ENCODE measurements around the gene HSD17B8.
A peak's percentile ranks its signal among the peaks of the same experiment; 100 is the strongest.

HSD17B8 gene

GRCh38 chr6:33160096-33160495 lies 44.4 kb upstream of the HSD17B8 start:
- H3K4me2 ChIP-seq (ENCODE audit: low read length): no peak overlapping the region
- TF ChIP-seq CTCF (IDR thresholded peaks at IDR 0.05; ENCODE audit: low read depth, low read length, poor library complexity, severe bottlenecking): no peak
- no peak for TF ChIP-seq EZH2phosphoT487 (IDR thresholded peaks at IDR 0.05; ENCODE audit: borderline replicate concordance, low read length)
- no peak overlapping the region for H3K4me3 ChIP-seq (ENCODE audit: low read length)
- no peaks in the 10 kb centered on the region for H3F3A ChIP-seq (ENCODE audit: control insufficient read depth, insufficient read depth)
- H3K4me1 ChIP-seq (ENCODE audit: control insufficient read depth, low read length): peaks cover 23% of the 10 kb centered on the region
- H3K79me2 ChIP-seq (ENCODE audit: control insufficient read depth, low read length): no peaks in the 10 kb centered on the region
- no peaks in the 10 kb centered on the region for H3K36me3 ChIP-seq (ENCODE audit: control insufficient read depth, low read length)
- H3K27me3 ChIP-seq (ENCODE audit: control insufficient read depth, low read length): 0 out of 2 replicates have a peak, but pooled peaks cover 3% of the 10 kb centered on the region
- no peaks in the 10 kb centered on the region for H3K9me2 ChIP-seq (replicated peaks; ENCODE audit: control insufficient read depth, low read length)
- no peaks in the 10 kb centered on the region for H3K9me3 ChIP-seq (ENCODE audit: control insufficient read depth, insufficient read depth, low read length)
- no peak overlapping the region for H3K27ac ChIP-seq (ENCODE audit: low read depth, low read length)
- H4K20me1 ChIP-seq (ENCODE audit: control insufficient read depth, insufficient read depth, low read depth, low read length): no peaks in the 10 kb centered on the region

GRCh38 chr6:33160728-33161344 lies 43.6 kb upstream of the HSD17B8 start:
- Histone ChIP-seq H3K4me2 (ENCODE audit: low read length) (peak overlapping the region; percentile 71), H3K27ac (ENCODE audit: low read depth, low read length) (no peak overlapping the region), H3K4me1 (ENCODE audit: control insufficient read depth, low read length) (peaks cover 23% of the 10 kb centered on the region), H3K79me2 (ENCODE audit: control insufficient read depth, low read length) (no peaks in the 10 kb centered on the region), H3K4me3 (ENCODE audit: low read length) (peak overlapping the region; percentile 65; the same call in 1 of the 2 replicates), H3K36me3 (ENCODE audit: control insufficient read depth, low read length) (no peaks in the 10 kb centered on the region), H3F3A (ENCODE audit: control insufficient read depth, insufficient read depth) (no peaks in the 10 kb centered on the region), H4K20me1 (ENCODE audit: control insufficient read depth, insufficient read depth, low read depth, low read length) (no peaks in the 10 kb centered on the region), H3K9me3 (ENCODE audit: control insufficient read depth, insufficient read depth, low read length) (no peaks in the 10 kb centered on the region), H3K27me3 (ENCODE audit: control insufficient read depth, low read length) (0 out of 2 replicates have a peak, but pooled peaks cover 3% of the 10 kb centered on the region), H3K9me2 (replicated peaks; ENCODE audit: control insufficient read depth, low read length) (no peaks in the 10 kb centered on the region)
- TF ChIP-seq CTCF (IDR thresholded peaks at IDR 0.05; ENCODE audit: low read depth, low read length, poor library complexity, severe bottlenecking): no peak
- no peak for TF ChIP-seq EZH2phosphoT487 (IDR thresholded peaks at IDR 0.05; ENCODE audit: borderline replicate concordance, low read length)

GRCh38 chr6:33161354-33162331 lies 42.8 kb upstream of the HSD17B8 start:
- Histone ChIP-seq H3K9me3 (ENCODE audit: control insufficient read depth, insufficient read depth, low read length) (no peaks in the 10 kb centered on the region), H3K36me3 (ENCODE audit: control insufficient read depth, low read length) (no peaks in the 10 kb centered on the region), H3K27ac (ENCODE audit: low read depth, low read length) (no peak overlapping the region), H3K4me1 (ENCODE audit: control insufficient read depth, low read length) (peaks cover 23% of the 10 kb centered on the region), H3K4me2 (ENCODE audit: low read length) (peak overlapping the region; percentile 71), H3K27me3 (ENCODE audit: control insufficient read depth, low read length) (0 out of 2 replicates have a peak, but pooled peaks cover 3% of the 10 kb centered on the region), H4K20me1 (ENCODE audit: control insufficient read depth, insufficient read depth, low read depth, low read length) (no peaks in the 10 kb centered on the region), H3F3A (ENCODE audit: control insufficient read depth, insufficient read depth) (no peaks in the 10 kb centered on the region), H3K9me2 (replicated peaks; ENCODE audit: control insufficient read depth, low read length) (no peaks in the 10 kb centered on the region), H3K4me3 (ENCODE audit: low read length) (peak overlapping the region; percentile 65), H3K79me2 (ENCODE audit: control insufficient read depth, low read length) (no peaks in the 10 kb centered on the region)
- no peak for TF ChIP-seq EZH2phosphoT487 (IDR thresholded peaks at IDR 0.05; ENCODE audit: borderline replicate concordance, low read length)
- TF ChIP-seq CTCF (IDR thresholded peaks at IDR 0.05; ENCODE audit: low read depth, low read length, poor library complexity, severe bottlenecking): peak; percentile 91

Measured in DOHH2 (cell line).